Osteocyte (in vitro differentiated cells): ENCODE data around the gene IFNLR1. TPM values are rescaled to one million over a fixed set of nuclear protein-coding genes. Genes with fewer than 3 reads are reported as not detected.

Experiments
- DNase-seq: peaks from one replicate; pipeline ENCODE4 v3.0.0; 2021; ENCODE audit warnings: mixed read lengths; ENCODE audit not compliant: unreplicated experiment; ENCODE audit errors: extremely low spot score
- H3K27ac Mint-ChIP-seq: one replicate; pipeline ENCODE4 v1.8.0; 2021; ENCODE audit warnings: mild to moderate bottlenecking, mixed read lengths; ENCODE audit not compliant: unreplicated experiment
- H3K27me3 Mint-ChIP-seq: one replicate; pipeline ENCODE4 v1.8.0; 2021; ENCODE audit warnings: mixed read lengths; ENCODE audit not compliant: unreplicated experiment
- H3K36me3 Mint-ChIP-seq: one replicate; pipeline ENCODE4 v1.8.0; 2021; ENCODE audit warnings: mixed read lengths; ENCODE audit not compliant: unreplicated experiment
- H3K4me1 Mint-ChIP-seq: one replicate; pipeline ENCODE4 v1.8.0; 2021; ENCODE audit warnings: mixed read lengths; ENCODE audit not compliant: unreplicated experiment
- H3K4me3 Mint-ChIP-seq: one replicate; pipeline ENCODE4 v1.8.0; 2021; ENCODE audit warnings: mild to moderate bottlenecking, moderate library complexity, mixed read lengths; ENCODE audit not compliant: unreplicated experiment
- H3K9me3 Mint-ChIP-seq: one replicate; pipeline ENCODE4 v1.8.0; 2021; ENCODE audit warnings: mixed read lengths; ENCODE audit not compliant: unreplicated experiment
- CTCF ChIP-seq: fragments of 200-600 bp; sonication (generic); IDR thresholded peaks from 2 replicates; pipeline ENCODE4 v1.5.0; 2021; ENCODE audit warnings: antibody characterized with exemption, mild to moderate bottlenecking, moderate library complexity
- total RNA-seq: library from RNA; stranded (reverse); gene quantifications from 2 replicates; pipeline ENCODE4 v1.2.1, GENCODE V29; 2021

Gene IFNLR1
- total RNA-seq, 1 donor from 2014 or later = 0.16 TPM

DNA sequence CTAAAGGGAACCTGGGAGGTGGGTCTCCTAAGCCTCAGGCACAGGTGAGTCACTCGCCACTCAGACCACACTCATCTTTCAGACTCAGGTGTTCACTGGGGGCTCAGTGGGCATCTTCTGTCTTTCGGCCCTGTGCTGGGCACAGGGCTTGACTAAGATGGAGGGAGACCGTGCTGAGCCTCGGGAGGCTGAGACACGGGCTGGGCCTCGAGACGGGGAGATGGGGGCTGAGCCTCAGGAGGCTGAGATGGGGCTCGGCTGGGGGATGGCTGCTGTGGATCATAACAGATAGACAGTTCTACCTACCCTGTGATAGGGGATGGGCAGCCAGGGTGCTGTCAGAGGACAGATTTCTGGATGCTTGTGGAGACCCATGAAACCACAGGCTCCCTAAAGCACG lies 15.5 kb upstream of the IFNLR1 start:
- Mint-ChIP-seq H3K9me3 (no peaks in the 10 kb centered on the region), H3K4me3 (no peak overlapping the region), H3K4me1 (peaks cover 9% of the 10 kb centered on the region), H3K36me3 (no peaks in the 10 kb centered on the region), H3K27ac (peak overlapping the region; percentile 68), H3K27me3 (no peaks in the 10 kb centered on the region)
- DNase-seq = no peak
- TF ChIP-seq CTCF = no peak

DNA sequence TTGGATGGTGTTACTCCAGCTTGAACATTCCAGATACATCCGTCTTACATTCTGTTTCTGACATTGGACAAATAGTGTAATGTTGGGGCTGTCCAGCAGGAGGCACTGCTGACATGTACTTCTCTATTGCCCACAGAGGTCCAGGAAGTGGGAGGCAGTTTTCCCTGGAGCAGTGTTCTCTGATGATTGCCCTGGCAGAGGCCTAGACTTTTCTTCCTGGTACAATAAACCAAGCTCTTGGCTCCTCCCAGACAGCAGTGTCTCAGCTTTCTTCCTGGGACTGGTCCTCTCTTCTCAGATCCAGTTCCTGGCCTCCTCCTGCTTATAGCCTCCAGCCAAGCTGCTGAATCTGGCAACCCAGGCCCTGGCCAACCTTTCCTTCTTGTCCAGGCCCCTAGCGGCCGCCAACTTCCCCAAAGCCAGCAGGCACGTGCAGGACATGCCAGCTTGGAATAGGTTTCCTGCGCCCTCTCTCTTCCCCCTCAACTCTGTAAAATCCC lies 14.9 kb upstream of the IFNLR1 start:
- DNase-seq = peak; percentile 92
- no peaks in the 10 kb centered on the region for H3K36me3 Mint-ChIP-seq
- TF ChIP-seq CTCF = peak; percentile 86
- no peaks in the 10 kb centered on the region for H3K27me3 Mint-ChIP-seq
- no peaks in the 10 kb centered on the region for H3K9me3 Mint-ChIP-seq
- peaks cover 9% of the 10 kb centered on the region for H3K4me1 Mint-ChIP-seq
- H3K27ac Mint-ChIP-seq = peak overlapping the region; percentile 68
- H3K4me3 Mint-ChIP-seq = no peak overlapping the region

DNA sequence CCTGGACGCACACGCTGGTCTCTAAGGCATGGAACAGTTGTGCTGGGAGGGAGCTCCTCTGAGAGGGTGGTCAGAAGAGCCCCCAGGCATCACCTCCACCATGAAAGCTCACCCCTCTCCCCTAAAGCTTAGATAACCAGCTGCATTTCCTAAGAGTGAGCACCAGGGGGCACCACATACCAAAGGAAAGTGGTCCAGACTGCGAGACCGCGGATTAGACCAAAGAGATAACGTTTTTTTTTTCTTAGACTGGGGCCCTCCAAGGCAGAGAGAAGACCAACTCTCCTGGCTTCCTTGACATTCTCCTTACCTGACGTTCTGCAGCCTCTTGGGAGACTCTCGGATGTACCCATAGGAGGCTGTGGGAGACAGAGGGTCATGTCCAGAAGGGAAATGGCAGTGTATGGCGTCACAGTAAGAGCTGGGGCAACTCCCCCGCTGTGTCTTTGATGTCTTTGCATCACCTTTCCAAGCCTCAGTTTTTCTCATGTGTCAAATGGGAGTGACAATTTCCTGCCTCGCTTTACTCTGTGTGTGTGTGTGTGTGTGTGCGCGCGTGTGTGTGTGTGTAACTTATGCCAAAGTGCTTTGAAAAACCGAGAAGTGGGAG lies 12.3 kb upstream of the IFNLR1 start:
- H3K27ac Mint-ChIP-seq = no peak overlapping the region
- TF ChIP-seq CTCF = peak; percentile 89
- H3K4me1 Mint-ChIP-seq = peaks cover 9% of the 10 kb centered on the region
- no peaks in the 10 kb centered on the region for H3K9me3 Mint-ChIP-seq
- H3K36me3 Mint-ChIP-seq = no peaks in the 10 kb centered on the region
- H3K27me3 Mint-ChIP-seq = no peaks in the 10 kb centered on the region
- H3K4me3 Mint-ChIP-seq = peak overlapping the region; percentile 32
- no peak for DNase-seq

DNA sequence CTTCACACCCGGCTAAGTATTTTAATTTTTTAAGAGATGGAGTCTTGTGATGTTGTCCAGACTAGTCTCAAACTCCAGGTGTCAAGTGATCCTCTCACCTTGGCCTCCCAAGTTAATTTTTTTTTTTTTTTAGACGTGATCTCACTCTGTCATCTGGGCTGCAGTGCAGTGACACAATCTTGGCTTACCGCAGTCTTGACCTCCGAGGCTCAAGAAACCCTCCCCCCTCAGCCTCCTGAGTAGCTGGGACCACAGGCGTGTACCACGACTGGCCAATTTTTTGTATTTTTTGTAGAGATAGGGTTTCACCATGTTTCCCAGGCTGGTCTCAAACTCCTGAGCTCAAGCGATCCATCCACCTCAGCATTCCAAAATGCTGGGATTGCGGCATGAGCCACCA lies 11.7 kb upstream of the IFNLR1 start:
- DNase-seq = no peak
- H3K36me3 Mint-ChIP-seq = no peaks in the 10 kb centered on the region
- H3K4me3 Mint-ChIP-seq = no peak overlapping the region
- TF ChIP-seq CTCF = no peak
- no peaks in the 10 kb centered on the region for H3K9me3 Mint-ChIP-seq
- peaks cover 9% of the 10 kb centered on the region for H3K4me1 Mint-ChIP-seq
- no peak overlapping the region for H3K27ac Mint-ChIP-seq
- H3K27me3 Mint-ChIP-seq = no peaks in the 10 kb centered on the region

- Mint-ChIP-seq H3K36me3 (no peaks in the 10 kb centered on the region), H3K4me1 (peaks cover 3% of the 10 kb centered on the region), H3K27ac (no peak overlapping the region), H3K4me3 (no peak overlapping the region), H3K9me3 (no peaks in the 10 kb centered on the region), H3K27me3 (no peaks in the 10 kb centered on the region)
- TF ChIP-seq CTCF = no peak
- DNase-seq = no peak
Observed at GRCh38 chr1:24195874-24196273, 8.8 kb upstream of the IFNLR1 start.
